Measurements from ENCODE around the gene ASTE1.

- TF ChIP-seq CTCF (conservative IDR thresholded peaks at IDR 0.05; ENCODE audit: low read length) = peak; percentile 83
- no peak for TF ChIP-seq EZH2phosphoT487 (IDR thresholded peaks at IDR 0.05; ENCODE audit: borderline replicate concordance)
Observed at GRCh38 chr3:131033480-131034080, 7.0 kb upstream of the ASTE1 start.
